Measurements from ENCODE around the gene PSMD13.

- no peak for TF ChIP-seq CEBPB (IDR thresholded peaks at IDR 0.05; ENCODE audit: low read depth, low read length)
- TF ChIP-seq MXI1 (IDR thresholded peaks at IDR 0.05; ENCODE audit: borderline replicate concordance, low read depth, low read length) = no peak
- no peak for TF ChIP-seq CTCF (conservative IDR thresholded peaks at IDR 0.05; ENCODE audit: low read depth, low read length)
- no peak for TF ChIP-seq RFX5 (IDR thresholded peaks at IDR 0.05; ENCODE audit: low read depth, low read length)
- TF ChIP-seq POLR2A (IDR thresholded peaks at IDR 0.05; ENCODE audit: low read depth, low read length) = no peak
Measured at GRCh38 chr11:203945-204586, 32.7 kb upstream of the PSMD13 start.
